DLD1 (cell line): ENCODE measurements around the gene DTNB.
"Not testable (repeated sequence)": the region's sequence is repeated elsewhere in the genome, so short reads cannot be mapped to it uniquely, and the experiment has no call there.

Source experiments
- in situ Hi-C: cut with HindIII; loops from 2 replicates; pipeline ENCODE4 v1.10.0; 2017; ENCODE audit warnings: low sequenced_read_pairs

The DTNB gene

DNA sequence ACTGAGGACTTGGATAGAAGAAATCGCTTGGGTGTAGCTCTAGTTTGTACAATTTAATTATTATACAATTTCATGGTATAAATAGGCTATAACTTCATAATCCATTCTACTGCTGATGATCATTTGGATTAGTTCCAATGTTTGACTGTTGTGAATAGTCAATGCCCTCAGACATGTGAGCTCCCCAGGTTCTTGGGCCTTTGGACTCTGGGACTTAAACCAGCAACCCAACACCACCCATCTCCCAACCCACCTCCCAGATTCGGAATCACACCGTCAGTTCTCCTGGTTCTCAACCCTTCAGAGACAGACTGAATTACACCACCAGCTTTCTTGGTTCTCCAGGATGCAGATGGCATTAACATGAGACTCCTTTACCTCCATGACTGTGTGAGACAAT lies 247.1 kb downstream of the DTNB start:
- in situ Hi-C loops, result no loop called here

DNA sequence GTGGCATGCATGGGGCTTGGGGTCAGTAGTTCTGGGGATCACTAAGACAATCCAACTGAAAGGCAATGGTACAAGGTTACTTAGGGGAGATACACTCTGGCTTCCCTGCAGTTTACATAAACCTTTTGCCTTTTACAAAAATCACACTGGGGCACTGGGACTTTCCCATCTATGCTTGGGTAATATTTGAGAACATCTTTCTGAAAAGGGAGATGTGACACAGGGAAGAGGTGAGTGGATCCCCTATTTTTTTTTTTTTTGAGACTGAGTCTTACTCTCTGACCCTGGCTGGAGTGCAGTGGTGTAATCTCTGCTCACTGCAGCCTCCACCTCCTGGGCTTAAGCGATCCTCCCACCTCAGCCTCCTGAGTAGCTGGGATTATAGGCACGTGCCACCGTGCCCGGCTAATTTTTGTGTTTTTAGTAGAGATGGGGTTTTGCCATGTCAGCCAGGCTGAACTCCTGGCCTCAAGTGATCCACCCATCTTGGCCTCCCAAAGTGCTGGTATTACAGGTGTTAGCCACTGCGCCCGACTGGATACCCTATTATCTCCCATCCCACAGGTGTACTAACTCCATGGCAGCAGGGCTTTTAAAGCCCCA lies 248.8 kb downstream of the DTNB start:
- in situ Hi-C loops, result no loop called here

DNA sequence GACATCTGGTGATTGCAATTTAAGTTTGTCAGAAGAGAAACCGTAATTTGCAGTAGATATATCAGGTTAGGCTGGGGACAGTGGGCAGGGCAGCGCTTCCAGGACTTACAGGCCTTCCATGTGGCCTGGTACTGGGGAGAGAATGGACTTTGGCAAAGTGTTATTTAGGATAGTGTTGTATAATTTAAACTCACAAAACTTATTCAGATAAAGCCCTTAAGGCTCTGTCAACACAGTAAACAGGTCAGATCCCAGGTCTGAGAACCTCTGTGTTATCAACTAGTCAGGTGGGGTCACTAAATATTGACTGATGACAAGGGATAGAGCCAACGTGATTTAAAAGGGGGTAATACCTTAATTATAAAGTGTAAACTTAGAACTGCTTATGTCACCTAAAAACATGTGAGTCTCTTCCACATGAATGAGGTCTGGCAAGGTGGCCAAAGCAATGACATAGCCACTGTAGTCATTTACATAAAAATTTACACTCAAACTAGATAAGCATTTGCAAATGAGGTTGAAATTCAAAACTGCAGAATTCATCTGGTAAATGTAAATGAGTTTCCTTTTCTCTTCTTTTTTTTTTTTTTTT lies 251.5 kb downstream of the DTNB start:
- in situ Hi-C loops, result no loop called here

DNA sequence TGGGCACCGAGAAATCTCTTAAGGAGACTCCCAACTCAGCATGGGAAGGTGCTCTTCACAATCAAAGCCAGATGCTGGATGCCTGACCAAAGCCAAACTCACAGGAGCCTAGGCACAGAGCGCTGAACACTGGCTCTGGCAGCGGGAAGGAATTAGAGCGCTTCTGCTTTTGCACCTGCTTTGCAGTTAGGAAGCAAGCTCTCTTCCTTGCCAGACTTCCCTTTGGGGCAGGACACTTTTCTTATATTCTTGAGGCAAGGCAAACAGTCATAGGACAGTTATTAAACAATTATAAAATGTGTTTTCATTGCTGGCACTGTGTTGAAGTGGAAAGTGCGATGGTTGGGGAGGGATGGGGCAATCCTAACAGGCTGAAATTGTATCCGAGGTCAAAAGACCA lies 252.1 kb downstream of the DTNB start:
- in situ Hi-C loops, result no loop called here

DNA sequence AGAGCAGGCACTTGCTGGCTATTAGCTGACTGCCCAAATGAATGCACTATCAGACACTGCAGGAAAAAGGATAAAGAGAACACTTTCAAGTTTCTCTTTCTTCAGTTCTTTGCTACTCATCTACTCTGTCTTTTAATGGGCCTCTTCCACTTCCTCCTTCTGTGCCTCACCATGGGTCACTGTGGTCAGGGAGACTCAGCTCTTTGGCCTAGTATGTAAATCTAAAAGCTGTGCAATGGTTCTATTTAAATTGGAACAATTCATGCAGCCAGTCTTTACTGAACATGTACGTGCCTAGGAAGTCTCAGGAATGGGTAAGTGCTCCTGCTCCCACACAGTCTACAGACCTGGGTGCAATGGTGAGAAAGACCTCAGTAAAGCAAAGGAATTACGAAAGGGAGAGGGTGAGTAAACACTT lies 252.5 kb downstream of the DTNB start:
- in situ Hi-C loops, result no loop called here

DNA sequence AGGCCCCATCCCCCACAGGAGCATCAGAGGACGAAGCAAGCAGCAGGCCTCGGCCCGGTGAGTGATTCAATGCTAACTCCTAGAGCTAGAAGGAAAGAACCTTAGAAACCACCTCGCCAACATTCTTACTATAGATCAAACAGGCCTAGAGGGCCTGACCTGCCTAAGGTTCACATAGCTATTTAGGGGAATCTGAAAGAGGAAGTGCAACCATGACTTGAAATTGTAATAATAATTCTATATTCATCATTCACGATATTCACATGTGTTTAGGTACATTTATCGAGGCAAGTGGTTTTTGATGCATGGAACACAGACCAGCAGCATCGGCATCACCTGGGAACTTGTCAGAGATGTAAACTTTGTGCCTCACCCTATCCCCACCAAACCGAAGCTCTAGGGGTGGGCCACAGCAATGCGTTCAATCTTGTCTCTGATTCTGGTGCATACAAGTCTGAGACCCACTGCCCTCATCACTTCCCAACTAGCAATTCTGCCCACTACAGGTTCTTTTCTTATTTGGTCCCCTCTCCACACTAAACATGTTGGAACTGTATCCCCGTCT lies 253.6 kb downstream of the DTNB start:
- in situ Hi-C loops, result no loop called here

DNA sequence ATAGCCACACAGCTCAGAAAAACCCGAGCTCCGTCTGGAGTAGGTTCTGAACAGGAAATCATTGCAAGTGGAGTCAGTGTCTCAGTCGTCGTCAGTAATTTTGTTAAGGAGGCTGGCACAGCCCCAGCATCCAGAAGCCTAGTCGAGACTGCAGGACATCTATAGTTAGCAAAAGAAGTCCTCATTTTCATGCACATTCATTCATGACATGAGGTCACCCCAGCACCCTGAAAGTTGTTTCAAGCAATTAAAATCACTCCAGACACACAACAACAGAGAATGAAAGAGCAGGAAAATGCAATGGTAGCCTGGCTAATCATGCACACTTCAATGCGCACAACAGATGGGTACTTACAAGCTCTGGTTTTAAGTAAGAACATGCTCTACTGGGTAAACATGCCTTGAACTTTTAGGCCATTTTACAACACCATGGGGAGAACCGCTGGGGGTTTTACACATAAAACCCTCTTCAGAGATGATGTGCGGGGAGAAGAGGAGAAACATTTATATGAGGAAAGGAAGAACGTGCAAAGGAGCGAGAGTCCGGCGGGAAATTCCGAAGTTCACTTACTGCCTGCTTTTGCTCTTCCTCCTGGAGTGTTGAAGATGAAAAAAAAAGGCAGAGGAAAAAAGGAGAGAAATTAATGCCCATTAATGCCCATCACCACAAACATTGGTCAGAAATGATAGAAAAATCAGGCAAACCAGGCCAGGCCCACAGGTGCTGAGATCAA lies 254.3 kb downstream of the DTNB start:
- in situ Hi-C loops, result no loop called here

DNA sequence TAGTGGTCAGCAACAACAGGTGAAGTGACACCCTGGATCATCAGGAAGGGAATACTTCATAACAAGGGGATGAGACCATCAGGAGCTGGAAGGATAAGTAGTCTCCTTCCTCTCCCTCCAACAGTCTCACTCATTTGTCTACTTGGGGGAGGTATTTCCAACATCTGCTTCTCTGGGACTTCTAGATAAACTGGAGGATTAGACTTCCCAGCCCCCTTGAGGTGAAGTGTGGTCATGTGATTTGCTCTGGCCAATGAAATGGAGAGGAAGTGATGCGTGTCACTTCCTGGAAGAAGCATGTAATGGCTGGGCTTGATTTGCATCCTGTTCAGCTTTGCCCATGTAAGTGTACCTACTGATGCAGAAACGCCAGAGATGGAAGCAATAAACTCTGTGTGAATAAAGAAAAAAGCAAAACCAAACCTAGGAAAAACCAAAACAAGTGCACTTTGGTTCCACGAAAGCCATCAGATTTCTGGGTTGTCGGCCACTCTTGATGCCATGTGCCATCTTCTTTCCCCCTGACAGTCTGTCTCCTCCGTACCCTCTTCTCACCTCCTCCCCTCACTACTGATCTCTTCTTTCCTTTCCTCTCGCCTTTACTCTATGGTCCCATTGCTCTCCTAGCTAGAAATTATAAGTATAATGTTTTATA lies 255.5 kb downstream of the DTNB start:
- in situ Hi-C loops, result no loop called here

DNA sequence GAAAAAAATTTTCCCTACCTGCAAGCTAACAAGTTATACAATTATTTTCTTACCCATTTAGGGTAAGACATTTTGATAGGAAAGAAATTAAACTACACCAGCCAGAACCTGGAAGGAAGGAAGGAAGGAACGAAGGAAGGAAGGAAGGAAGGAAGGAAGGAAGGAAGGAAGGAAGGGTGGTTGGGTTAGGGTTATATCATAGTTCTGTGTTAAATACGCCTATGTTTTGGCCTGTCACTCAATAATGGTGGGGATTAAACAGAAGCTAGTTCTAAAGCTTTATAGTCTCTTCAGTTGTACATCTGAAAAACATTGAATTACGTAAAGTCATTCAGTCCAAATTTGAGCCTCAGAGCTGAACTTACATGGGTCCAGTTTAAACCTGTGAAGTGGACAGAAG lies 256.7 kb downstream of the DTNB start:
- in situ Hi-C loops, result no loop called here

DNA sequence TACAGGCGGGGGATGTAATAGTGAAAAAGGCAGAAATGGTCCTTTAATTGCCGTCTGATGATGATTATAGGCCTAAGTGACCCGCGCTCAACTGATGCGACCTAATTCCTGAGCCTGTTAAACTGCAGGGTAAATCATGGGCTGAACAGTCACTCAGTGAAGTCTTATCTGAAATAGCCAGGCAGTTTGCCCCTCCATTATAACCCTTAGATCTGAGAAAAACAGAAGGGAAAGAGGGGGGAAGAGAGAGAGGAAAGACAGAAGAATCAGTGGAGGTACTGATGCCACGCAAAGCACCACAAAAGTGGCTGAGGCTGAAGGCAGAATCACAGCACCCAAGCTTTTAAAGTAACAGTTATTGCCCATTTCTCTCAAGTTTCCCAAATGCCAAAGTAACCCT lies 258.6 kb downstream of the DTNB start:
- in situ Hi-C loops, result no loop called here

DNA sequence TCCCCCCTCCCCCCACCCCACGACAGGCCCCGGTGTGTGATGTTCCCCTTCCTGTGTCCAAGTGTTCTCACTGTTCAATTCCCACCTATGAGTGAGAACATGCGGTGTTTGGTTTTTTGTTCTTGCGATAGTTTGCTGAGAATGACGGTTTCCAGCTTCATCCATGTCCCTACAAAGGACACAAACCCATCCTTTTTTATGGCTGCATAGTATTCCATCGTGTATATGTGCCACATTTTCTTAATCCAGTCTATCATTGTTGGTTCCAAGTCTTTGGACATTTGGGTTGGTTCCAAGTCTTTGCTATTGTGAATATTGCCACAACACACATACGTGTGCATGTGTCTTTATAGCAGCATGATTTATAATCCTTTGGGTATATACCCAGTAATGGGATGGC lies 260.0 kb downstream of the DTNB start:
- in situ Hi-C loops, result not testable (repeated sequence)

DNA sequence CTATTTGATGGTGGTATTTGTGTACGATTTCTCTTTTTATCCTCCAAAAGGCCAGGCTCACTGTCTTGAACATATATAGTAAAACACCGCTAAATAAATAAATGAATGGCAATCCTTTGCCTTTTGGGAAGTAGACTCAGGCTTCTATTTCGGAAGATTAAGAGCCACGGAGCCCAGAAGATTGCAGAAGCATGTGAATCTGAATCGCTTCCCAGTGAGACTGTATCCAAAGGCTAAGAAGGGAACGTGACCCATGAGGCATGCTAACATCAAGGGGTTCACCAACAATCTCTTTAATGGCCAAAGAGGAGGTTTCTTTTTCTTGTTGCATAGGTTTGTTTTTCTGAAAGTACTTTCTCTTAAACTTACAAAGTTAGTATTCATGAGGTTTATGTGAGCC lies 261.6 kb downstream of the DTNB start:
- in situ Hi-C loops, result no loop called here

DNA sequence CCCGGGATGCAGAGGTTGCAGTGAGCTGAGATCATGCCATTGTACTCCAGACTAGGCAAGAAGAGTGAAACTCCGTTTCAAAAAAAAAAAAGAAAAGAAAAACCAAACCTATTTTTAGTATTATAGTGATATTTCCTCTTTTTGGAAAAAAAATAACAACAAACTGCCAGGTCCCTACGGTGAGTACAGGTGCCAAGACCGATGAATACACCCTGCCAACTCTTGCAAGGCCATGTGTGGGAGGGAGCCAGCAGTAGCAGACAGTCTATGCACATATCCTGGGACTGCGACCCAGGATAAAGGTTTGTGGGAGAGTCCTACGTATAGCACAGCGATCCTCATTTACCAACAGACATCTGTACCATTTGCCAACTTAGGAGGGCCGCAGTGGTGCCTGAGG lies 262.1 kb downstream of the DTNB start:
- in situ Hi-C loops, result no loop called here

DNA sequence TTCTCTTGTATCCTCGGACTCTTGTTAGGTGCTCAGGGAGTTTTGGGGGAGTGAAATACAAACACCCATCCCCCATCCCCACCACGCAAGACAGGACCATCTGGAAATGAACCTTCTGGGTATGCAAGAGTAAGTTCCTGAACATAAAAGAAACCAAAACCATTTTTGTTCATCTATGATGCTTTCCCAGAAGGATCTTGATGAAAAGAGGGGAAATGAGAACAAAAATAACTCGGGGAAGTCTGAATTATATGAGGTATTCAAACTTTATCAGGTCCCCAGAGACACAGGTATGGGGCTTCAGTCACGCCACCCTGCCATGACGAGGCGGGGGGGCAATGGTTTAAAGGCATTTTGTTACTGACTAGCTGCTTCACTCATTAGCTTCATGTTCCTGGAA lies 263.0 kb downstream of the DTNB start:
- in situ Hi-C loops, result no loop called here

DNA sequence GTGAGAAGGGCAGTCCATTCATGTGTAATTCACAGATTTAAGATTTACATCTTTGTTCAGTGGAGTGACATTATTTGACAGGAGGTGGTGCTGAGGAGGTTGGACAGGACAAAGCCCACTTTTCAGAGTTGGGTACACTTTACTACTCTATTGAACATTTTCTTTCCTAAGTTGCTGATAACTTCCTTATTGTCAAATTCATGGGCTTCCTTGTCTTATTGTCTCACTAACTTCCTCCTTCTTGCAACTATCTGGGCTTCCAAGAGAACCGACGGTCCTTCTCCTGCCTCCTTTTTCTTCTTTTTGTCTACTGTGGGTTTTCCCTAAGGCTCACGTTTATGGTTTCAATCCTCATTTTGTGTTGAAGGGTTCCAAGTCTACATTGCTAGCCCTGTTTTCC lies 263.9 kb downstream of the DTNB start:
- in situ Hi-C loops, result no loop called here

DNA sequence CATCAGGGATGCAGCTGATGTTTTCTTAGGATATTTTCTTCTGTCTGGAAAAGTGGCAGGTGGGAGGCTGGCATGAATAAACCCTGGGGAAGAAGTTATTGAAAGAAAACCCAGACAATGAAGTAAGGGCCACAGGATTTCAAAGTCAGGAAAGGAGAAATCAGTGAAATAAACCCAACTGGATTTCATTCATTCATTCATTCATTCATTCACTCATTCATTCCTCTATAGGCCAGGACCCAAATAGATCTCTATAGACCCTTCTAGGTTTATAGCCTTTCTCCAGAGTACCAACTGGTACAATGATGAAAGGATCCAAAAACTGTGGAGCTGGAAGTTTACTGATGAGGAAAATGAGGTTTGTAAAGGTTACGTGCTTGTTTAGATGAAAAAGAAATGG lies 264.3 kb downstream of the DTNB start:
- in situ Hi-C loops, result no loop called here

DNA sequence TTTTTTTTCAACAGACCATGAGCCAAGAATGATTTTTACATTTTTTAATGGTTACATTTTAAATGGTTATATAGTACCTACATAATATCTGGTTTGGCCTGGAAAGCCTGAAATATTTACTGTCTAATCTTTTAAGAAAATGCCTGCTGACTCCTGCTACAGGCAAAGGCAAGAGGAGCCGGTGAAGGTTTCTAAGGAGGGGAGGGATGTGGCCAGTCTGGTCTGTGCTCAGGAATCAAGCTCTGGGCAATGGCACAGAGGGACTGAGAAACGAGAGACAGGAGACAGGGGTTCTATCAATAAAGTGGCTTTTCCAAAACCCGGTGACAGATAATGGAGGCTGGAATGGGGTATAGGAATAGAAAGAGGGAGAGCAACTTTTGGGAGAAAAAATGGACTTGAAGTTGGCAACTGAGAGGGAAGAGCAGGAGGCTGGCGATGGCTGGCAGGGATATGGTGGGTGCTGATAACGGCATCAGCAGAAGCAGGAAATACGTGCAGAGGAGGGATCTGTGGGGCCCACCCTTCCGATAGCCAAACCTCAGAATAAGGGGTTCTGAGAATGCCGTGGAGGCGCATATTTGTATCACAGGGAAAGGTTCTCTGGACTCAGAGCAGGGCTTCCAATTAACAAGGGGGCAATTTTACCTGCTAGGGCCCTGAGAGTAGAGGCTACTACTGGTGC lies 267.6 kb downstream of the DTNB start:
- in situ Hi-C loops, result no loop called here

DNA sequence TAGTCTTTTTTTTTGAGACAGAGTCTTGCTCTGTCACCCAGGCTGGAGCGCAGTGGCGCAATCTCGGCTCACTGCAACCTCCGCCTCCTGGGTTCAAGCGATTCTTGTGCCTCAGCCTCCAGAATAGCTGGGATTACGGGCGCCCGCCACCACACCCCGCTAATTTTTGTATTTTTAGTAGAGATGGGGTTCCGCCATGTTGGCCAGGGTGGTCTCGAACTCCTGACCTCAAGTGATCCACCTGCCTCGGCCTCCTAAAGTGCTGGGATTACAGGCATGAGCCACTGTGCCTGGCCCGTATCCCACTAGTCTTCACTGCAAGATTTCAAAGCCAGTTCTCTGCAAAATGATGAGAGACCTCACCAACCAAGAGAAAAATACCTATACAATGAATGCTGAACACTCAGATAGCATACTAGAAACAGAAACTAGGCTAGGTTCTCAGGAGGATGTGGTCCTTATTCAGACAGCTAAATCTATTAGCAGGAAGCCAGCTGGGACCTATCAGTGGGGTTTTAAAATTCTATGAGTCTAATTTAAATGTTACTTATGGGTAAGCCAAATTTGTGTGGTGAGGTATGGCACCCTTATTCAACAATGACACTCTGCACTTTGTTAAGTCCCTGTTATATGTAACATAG lies 270.1 kb downstream of the DTNB start:
- in situ Hi-C loops, result not testable (repeated sequence)

DNA sequence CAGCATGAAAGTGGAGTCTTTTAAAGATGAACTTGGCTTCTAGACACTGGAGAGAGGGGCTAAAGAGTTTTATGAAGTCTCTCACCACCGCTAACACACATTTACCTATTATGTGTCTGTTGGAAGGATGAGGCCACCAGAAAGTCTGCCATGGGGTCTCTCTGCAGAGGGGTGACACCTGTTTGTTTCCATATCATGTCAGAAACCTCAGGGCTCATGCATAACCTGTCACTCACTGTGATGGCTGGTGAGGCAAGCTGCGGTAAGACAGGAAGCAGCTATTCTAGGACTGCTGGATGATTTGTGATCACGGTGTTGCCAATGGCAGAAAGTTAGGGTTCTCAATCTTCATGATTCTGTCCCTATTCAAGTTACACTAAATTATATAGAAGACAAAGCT lies 270.9 kb downstream of the DTNB start:
- in situ Hi-C loops, result no loop called here

DNA sequence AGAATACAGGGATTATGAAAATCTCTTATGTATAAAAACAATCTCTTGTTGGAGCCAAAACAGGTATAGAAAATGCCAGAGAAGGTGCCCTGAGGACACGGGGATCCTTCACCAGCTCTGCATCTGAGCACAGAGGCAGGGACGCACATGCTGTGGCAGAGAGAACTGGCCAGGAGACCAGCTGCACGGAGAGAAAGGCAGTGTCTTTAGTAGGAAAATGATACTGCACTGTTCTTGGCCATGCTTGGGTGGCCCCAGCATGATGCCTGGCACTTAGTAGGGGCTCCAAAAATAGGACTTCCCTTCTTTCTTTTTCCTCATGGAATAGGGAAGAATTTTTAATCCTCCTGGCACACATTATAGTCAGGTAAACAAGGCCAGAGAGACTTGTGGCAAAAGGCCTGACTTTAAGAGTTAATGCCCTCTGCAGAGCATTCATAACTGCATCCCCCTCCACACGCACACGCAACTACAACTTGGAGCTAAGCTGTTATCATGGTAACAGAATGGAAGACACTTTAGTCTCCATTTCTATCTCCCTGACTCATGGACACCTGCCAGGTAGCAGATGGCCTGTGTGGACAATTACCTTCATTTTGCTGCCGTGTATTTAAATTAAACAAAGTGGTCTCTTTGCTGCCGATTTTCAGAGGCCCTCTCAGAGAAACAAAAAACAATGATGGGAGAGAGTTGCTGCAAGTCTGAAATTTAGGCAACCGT lies 271.9 kb downstream of the DTNB start:
- in situ Hi-C loops, result no loop called here
